HG03103 (cell line): Measurements from ENCODE around the gene MLLT3.

Experiments
- ATAC-seq: cut with Tn5 transposase; IDR thresholded peaks from one replicate; pipeline ENCODE4 v1.9.1; 2021; ENCODE audit warnings: low read depth; ENCODE audit not compliant: unreplicated experiment

The MLLT3 gene

DNA sequence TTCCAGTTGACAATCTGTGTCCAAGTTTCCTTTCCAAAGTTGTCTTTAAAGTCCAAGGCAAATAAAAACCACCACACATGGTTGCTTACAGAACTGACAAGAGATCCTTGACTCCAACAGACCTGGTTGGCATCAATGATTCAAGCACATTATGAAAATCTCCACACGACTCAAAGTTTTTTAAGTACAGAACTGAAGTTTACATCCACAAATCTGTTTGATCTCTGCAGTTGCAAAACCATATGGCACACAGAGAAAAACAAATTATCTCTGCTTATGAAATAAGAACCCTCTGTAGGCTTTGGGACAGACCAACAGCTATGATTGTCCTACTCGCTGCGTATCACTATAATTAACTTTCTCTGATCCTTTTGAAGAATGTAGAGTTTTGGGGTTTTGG is 60.8 kb downstream of the MLLT3 start:
- ATAC-seq: no peak

GRCh38 chr9:20559231-20559890 is 62.9 kb downstream of the MLLT3 start:
- no peak for ATAC-seq

DNA sequence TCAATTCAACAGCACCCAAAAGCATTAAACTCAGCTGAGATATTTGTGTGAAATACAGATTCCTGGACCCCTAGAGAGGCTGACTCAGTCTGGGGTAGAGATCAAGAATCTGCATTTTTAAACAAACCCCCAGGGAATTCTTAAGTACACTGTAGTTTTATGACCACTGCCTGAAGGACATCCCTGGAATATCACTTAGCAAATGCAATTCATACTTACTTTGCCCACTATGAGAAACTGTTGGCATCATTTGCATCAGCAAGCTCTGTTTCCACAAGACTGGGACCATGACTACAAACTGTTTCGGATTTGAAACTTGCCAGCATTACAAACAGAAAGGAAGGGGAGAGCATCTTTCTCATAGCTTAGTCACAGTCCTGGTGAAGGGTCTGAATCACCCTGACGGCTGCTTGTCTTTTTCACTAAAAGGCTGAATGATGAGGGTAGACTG is 63.7 kb downstream of the MLLT3 start:
- ATAC-seq: no peak

GRCh38 chr9:20557890-20558565 is 64.3 kb downstream of the MLLT3 start:
- no peak for ATAC-seq

DNA sequence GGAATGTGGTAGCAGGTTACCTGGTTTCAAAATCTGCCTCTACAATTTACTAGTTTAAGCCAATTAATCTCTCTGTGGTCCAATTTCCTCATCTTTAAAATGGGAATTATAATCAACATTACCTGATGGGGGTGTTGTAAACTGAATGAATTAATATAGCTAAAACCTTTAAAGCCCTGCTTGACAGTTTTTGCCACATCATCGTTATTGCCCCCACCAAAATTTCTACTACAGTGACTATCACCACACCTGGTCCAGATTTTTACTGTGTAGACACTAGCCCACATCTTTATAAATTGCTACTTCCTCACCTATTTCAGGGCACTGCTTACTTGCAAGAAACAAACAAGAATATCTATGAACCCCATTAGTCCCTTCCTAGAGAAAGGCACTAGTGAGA is 65.0 kb downstream of the MLLT3 start:
- no peak for ATAC-seq

GRCh38 chr9:20553558-20554149 is 68.6 kb downstream of the MLLT3 start:
- ATAC-seq: no peak

DNA sequence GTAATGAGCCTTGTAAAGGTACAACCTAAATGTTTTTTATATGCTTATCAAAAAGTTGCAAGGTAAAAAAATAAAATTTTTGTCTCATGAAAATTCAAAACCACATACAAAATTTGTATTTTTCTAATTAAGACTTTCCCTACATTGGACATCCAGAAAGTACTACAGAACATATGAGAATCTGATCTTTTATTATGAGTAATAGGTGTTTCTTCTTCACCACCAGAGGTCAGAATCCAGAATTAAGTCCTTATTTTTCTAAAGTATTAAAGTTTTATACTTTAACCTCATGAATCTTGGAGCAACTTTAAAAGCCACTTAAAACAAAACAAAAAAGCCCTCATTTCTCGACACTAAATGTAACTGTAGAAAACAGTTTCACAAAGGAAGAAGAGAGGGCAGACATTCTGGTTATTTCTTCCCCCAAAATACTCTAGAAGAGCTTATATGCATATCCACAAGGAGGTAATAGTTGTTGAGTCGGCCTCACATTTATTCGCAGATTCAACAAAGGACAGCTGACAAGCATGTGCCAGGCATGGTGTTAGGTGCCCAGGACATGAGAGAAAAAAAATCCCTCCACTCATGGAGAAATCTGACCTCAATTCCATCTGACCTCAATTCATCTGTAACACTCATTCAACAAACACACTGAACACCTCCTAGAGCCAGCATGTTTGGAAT is 69.3 kb downstream of the MLLT3 start:
- ATAC-seq: no peak

DNA sequence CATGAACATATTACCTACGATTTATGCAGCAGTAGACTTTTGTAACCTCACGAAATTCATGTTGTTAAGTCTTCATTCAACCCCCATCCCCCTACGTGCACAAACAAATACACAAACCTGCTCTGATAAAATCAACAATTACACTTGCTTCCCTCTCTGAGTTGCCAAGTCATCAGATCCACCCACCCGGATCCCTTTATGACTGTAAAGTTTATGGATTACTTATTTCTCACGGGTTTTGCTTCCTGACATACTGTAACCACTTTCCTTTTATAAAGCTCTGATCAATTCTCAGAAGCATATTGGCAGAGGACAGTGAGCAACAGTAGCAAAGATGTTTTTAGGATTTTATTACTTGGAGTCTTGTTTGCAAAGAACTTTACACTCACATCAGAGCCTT is 70.5 kb downstream of the MLLT3 start:
- ATAC-seq: no peak

- no peak for ATAC-seq
Observed at GRCh38 chr9:20551236-20551635, 71.1 kb downstream of the MLLT3 start.

- ATAC-seq: no peak
Observed at GRCh38 chr9:20550326-20550725, 72.0 kb downstream of the MLLT3 start.

DNA sequence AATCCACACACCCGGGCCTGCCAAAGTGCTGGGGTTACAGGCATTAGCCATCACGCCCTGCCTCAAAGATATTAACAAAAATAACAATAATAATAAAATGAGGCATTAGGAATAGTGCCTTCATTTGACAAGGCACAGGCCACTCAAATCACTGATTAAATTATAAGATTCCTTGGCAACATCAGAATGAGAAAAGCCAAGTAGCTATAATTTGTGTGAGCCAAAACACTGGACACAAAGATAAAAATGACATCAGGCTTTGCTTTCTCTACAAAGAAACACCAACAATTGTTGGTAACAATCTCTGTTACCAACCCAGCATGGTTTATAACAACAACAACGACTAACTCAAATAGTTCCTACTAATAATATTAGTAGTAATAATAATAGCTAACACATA is 73.2 kb downstream of the MLLT3 start:
- no peak for ATAC-seq

GRCh38 chr9:20545023-20545622 is 77.2 kb downstream of the MLLT3 start:
- ATAC-seq: no peak

DNA sequence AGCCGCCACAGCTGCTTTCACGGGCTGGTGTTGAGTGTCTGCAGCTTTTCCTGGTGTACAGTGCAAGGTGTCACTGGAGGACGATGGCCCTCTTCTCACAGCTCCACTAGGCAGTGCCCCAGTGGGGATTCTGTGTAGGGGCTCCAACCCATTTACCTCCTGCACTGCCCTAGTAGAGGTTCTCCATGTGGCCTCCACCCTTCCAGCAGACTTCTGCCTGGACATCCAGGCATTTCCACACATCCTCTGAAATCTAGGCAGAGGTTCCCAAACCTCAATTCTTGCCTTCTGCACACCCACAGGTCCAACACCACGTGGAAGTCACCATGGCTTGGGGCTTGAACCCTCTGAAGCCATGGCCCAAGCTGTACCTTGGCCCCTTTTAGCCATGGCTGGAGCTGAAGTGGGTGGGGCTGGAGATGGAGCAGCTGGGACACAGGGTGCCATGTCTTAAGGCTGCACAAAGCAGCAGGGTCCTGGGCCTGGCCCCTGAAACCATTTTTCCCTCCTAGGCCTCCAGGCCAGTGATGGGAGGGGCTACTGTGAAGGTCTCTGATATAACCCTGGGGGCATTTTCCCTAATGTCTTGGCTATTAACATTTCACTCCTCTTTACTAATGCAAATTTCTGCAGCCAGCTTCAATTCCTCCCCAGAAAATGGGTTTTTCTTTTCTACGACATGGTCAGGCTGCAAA is 82.0 kb downstream of the MLLT3 start:
- no peak for ATAC-seq

- ATAC-seq: no peak
Observed at GRCh38 chr9:20538956-20539355, 83.3 kb downstream of the MLLT3 start.

GRCh38 chr9:20538092-20538491 is 84.2 kb downstream of the MLLT3 start:
- ATAC-seq: no peak

GRCh38 chr9:20537294-20537693 is 85.0 kb downstream of the MLLT3 start:
- ATAC-seq: no peak

- ATAC-seq: no peak
Observed at GRCh38 chr9:20532584-20532983, 89.7 kb downstream of the MLLT3 start.

GRCh38 chr9:20529837-20530236 is 92.5 kb downstream of the MLLT3 start:
- ATAC-seq: no peak

DNA sequence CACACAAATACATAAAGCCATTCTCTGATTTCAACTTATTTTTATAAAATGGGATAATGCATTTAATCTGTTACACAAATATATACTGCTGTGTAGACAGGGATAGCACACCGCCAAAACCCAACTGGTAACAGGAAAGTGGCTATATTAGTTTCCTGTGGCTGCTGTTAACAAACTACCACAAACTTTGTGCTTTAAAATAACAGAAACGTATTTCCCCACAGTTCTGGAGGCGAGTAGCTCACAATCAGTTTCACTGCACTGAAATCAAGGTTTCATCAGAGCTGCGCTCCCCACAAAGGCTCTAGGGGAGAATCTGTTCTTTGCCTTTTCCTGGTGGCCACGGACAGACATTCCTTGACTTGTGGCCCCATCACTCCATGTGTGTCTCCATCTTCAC is 94.0 kb downstream of the MLLT3 start:
- no peak for ATAC-seq

DNA sequence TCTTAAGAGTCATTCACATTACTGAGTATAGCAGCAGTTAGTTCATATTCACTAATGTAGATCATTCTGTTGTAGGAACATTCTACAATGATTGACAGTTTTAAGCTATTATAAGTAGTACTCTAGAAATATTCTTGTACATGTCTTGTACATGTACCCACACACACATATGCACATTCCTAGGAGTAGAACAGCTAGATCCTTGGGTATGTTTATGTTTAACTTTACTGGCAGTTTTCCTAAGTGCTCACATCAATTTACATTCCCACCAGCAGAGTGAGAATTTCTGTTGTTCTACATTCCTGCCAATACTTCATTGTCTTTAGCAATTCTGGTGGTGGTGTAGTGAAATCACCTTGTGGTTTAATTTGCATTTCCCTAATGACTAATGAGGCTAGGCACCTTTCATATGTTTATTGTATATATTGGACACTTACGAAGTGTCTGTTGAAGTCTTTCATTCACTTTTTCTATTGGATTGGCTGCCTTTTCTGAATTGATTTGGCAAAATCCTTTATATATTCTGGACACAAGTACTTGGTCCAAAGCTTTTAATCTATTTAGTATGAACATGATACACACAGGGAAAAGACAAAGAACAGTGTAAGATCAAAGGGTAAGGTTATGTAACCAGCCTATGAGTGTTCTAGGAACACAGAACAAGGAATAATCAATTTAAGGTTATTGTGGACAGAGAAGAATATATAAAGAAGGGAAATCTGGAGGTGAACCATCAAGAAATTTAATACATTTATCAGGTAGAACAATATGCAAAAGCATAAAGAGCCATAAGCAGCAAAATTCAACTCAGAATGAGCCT is 95.6 kb downstream of the MLLT3 start:
- peak; percentile 56 for ATAC-seq
